GM19397 (cell line): ENCODE results near the gene TIMM23B.
"Not testable (repeated sequence)": the region's sequence is repeated elsewhere in the genome, so short reads cannot be mapped to it uniquely, and the experiment has no call there.

Experiments used
- ATAC-seq: cut with Tn5 transposase; IDR thresholded peaks from one replicate; pipeline ENCODE4 v1.9.1; 2021; ENCODE audit warnings: mild to moderate bottlenecking, moderate library complexity; ENCODE audit not compliant: unreplicated experiment

Gene TIMM23B

GRCh38 chr10:49941447-49942338 lies at the start of gene TIMM23B, which contains the start of gene PARG:
TSS of gene TIMM23B (plus strand) at chr10:49942053. CDS start at chr10:49942195, 142 bp downstream.
TSS of gene PARG (minus strand) at chr10:49942027. CDS start at chr10:49941725, 302 bp downstream.
- peak; percentile 73 for ATAC-seq

GRCh38 chr10:49899999-49900398 lies 41.9 kb upstream of the TIMM23B start:
- not testable (repeated sequence) for ATAC-seq

- not testable (repeated sequence) for ATAC-seq
These were observed 41.4 kb upstream of the TIMM23B start for GRCh38 chr10:49900406-49900805.

GRCh38 chr10:49903829-49904228 lies 38.0 kb upstream of the TIMM23B start:
- ATAC-seq, result not testable (repeated sequence)

GRCh38 chr10:49908290-49909080 lies 33.4 kb upstream of the TIMM23B start:
- not testable (repeated sequence) for ATAC-seq

- not testable (repeated sequence) for ATAC-seq
These were observed 31.6 kb upstream of the TIMM23B start for GRCh38 chr10:49910295-49910694.

- not testable (repeated sequence) for ATAC-seq
These were observed 25.4 kb upstream of the TIMM23B start for GRCh38 chr10:49916451-49916850.

- ATAC-seq, result not testable (repeated sequence)
These were observed 23.9 kb upstream of the TIMM23B start for GRCh38 chr10:49917927-49918326.

GRCh38 chr10:49922041-49922440 lies 19.8 kb upstream of the TIMM23B start:
- ATAC-seq, result not testable (repeated sequence)

GRCh38 chr10:49923572-49923971 lies 18.3 kb upstream of the TIMM23B start:
- ATAC-seq, result not testable (repeated sequence)

GRCh38 chr10:49931276-49931675 lies 10.6 kb upstream of the TIMM23B start:
- not testable (repeated sequence) for ATAC-seq

GRCh38 chr10:49931959-49932728 lies 9.7 kb upstream of the TIMM23B start:
- ATAC-seq, result not testable (repeated sequence)

GRCh38 chr10:49942339-49942705 lies 469 bp downstream of the TIMM23B start:
- not testable (repeated sequence) for ATAC-seq

GRCh38 chr10:49943607-49944006 lies 1.8 kb downstream of the TIMM23B start:
- ATAC-seq, result not testable (repeated sequence)

- ATAC-seq, result not testable (repeated sequence)
These were observed 6.3 kb downstream of the TIMM23B start for GRCh38 chr10:49948142-49948541.

- ATAC-seq, result not testable (repeated sequence)
These were observed 6.9 kb downstream of the TIMM23B start for GRCh38 chr10:49948737-49949136.

GRCh38 chr10:49952006-49952405 lies 10.2 kb downstream of the TIMM23B start:
- not testable (repeated sequence) for ATAC-seq

- ATAC-seq, result not testable (repeated sequence)
These were observed 11.3 kb downstream of the TIMM23B start for GRCh38 chr10:49953122-49953521.

- ATAC-seq, result not testable (repeated sequence)
These were observed 28.5 kb downstream of the TIMM23B start for GRCh38 chr10:49970331-49970857.

GRCh38 chr10:49971466-49971865 lies 29.6 kb downstream of the TIMM23B start:
- not testable (repeated sequence) for ATAC-seq
